CD4-positive, alpha-beta T cell treated with Interleukin-6 at 100 ng/mL for 8 hours (primary cell): ENCODE measurements around the gene NOTUM.
"Not testable (repeated sequence)": the region's sequence is repeated elsewhere in the genome, so short reads cannot be mapped to it uniquely, and the experiment has no call there.

Experiments used
- DNase-seq: peaks from one replicate; pipeline ENCODE4 v3.0.0-alpha.2; 2020; ENCODE audit warnings: mixed read lengths, low spot score

The NOTUM gene

DNA sequence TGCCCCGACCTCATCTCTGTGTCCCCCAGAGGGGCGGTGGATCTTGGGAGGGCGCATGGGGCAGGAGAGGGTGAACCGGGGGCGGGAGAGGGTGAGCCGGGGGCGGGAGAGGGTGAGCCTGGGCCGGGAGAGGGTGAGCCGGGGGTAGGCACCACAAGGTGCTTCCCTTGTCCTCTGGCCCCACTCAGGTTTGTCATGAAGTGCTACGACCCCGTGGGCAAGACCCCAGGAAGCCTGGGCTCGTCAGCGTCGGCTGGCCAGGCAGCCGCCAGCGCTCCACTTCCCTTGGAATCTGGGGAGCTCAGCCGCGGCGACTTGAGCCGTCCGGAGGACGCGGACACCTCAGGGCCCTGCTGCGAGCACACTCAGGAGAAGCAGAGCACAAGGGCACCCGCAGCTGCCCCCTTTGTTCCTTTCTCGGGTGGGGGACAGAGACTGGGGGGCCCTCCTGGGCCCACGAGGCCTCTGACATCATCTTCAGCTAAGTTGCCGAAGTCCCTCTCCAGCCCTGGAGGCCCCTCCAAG is 35.3 kb upstream of the NOTUM start:
- no peak for DNase-seq

- DNase-seq: no peak
These were observed 34.7 kb upstream of the NOTUM start for GRCh38 chr17:81995463-81996231.

DNA sequence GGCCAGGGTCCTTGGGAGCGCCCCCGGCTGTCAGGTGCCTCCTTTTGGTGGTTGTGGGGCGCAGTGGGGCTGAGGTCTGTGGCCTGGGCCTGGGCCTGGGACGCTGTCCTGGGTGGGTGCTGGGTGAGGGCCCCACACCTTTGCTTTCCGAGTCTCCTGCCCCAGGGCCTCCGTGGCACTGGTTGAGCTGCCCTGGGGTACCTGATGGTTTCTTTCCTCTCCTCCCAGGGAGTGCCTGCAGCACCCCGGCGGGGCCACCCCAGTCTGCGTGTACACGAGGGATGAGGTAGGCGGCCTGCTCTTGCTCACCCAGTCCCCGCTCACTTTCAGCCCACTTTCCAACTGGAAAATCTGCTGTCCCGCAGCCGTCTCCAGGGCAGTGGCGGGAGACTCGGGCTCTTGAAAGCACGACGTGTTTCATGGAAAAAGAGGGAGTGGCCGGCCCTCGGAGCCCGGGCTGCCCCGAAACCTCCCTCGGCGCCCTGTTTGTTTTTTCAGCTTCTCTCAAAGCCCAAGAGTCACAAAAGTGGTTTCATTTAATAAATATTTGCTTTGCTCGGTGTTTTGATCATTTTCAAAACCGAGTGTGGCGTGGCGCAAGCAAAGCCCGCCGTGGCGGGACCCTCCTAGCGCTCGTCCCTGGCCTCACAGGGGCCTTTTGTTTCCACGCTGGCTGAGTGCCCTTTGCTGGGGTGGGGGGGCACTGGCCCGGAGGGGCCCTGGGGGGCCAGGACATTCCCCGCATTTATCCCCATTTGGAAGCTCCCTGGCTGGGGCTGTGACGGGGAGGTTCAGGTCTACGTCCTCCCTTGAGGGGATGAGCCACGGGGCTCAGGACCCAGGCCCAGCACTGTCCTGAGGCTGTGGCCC is 33.8 kb upstream of the NOTUM start:
- DNase-seq: no peak

DNA sequence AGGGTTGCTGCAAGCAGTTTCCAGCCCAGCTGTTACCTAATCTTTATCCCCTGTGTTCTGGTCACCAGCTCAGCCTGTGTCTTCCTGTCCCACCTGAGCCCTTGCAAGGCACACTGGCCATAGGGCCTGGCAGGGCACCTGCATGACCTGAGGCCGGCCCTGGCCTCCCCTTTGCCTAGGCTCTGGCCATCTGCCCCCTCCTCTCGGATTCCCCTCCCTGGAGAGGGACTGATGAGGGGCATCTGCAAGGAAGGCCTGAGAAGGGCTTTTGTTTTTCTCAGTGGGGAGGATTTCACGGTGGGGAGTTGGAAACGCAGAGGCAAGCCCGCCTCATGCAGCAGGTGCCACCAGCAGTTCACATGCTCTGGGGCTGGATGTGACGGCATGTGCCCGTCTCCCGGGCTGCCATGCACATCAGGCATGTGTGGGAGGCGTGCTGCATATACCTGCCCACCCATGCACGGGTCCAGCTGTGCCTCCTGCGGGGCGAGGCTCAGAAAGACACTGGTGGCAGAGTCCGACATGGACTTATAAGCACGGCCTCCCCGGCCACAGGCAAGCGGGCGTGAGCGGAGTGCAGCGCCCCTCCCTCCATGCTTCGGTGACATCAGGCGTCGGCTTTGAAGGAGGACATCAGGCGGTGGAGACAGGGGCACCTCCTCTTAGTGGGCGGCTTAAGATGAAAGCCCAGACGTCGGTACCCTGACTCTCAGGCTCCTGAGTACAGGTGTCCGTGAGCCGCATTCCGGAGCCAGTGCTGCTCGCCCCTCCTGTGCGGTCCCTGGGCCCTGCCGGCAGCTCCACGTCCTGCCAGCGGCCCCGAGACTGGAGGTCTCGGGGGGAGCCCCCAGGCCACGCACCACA is 33.0 kb upstream of the NOTUM start:
- no peak for DNase-seq

DNA sequence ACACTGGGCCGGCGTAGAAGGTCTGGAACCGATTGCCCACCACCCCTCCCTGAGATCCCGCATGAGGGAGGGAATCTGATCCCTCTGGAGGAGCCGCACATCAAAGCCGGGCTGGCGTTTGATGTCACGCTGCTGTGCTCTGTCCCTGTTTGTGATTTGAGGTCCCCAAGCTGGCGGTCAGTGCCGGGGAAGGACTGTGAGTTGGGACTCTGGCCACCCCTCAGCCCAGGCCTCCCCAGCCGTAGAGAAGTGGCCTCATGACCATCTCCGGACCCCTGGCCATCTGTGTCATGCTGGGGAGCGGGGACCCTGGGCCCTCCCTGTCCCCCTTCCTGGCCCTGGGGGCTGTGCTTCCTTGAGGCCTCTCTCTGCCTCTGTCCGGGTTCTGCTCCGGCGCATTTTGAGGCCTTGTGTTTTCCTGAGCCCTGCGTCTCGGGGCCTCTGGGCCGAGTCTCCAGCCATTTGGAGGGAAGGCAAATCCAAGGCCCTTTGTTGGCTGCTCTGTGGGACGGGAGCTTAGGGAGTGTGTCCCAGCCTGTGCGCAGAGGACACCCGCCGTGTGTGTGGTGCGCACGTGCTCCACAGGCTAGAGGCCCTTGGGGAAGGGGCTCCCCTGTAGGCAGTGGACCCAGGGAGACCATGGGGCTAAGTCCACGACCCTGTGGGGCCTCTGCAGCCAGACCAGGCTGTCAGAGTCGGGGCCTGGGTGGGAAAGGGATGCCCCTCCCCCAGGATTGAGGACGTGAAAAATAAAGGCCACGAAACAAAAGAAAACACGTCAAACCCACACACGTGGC is 31.5 kb upstream of the NOTUM start:
- DNase-seq: no peak

DNA sequence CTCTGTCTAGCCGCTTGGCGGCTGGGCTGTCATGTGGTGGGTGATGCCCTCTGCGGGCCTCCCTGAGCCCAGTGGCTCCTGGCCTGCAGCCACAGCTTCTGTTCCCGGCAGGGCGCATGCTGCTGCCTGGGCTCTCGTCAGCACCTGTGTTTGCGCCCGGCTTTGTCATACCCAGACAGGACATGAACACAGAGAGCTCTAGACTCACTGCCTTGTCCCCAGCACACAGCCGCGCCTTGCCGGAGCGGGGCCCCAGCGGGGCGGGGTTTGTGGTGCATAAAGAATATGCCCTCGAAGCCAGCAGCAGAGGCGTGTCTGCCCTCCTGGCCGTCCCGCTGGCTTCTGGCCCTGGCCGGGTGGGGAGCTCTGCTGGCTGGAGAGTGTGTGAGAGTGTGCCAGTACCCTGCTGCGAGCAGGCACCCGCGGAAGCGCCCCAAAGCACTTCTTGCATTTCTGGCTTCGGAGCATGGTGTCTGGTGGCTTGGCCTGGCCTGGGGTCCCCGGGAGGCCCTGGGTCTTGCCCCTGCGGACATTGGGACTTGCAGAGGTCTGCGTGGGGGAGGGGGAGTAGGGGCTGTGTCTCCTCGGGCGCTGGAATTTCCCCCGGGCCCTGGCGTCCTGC is 30.8 kb upstream of the NOTUM start:
- no peak for DNase-seq

GRCh38 chr17:81990836-81991683 is 30.1 kb upstream of the NOTUM start:
- DNase-seq: no peak

- DNase-seq: no peak
These were observed 26.3 kb upstream of the NOTUM start for GRCh38 chr17:81987161-81987770.

- DNase-seq: no peak
These were observed 25.6 kb upstream of the NOTUM start for GRCh38 chr17:81986606-81987005.

GRCh38 chr17:81984773-81985410 is 23.9 kb upstream of the NOTUM start:
- DNase-seq: no peak

DNA sequence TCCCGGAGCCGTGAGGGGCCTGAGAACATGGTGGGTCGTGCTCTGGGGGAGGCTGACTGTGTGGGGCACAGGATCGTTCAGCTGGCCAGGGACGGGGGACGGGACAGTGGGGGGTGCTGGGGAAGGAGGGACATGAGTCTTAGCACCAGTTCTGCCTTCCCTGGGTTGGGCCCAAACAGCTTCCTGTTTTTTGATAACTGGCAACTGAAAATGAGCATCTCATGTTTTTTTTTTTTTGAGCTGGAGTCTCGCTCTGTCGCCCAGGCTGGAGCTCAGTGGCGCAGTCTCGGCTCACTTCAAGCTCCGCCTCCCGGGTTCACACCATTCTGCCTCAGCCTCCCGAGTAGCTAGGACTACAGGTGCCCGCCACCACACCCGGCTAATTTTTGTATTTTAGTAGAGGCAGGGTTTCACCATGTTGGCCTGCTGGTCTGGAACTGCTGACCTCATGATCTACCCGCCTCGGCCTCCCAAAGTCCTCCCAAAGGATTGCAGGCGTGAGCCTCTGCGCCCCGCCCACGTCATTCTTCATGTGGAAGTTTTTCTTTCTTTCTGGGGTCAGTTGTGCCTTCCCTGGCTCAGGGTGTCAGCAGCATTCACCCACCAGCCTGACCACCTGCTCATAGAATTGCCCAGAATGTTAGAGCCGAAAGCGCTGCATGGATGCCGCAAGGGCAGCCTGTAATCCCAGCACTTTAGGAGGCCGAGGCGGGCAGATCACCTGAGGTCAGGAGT is 22.8 kb upstream of the NOTUM start:
- no peak for DNase-seq

DNA sequence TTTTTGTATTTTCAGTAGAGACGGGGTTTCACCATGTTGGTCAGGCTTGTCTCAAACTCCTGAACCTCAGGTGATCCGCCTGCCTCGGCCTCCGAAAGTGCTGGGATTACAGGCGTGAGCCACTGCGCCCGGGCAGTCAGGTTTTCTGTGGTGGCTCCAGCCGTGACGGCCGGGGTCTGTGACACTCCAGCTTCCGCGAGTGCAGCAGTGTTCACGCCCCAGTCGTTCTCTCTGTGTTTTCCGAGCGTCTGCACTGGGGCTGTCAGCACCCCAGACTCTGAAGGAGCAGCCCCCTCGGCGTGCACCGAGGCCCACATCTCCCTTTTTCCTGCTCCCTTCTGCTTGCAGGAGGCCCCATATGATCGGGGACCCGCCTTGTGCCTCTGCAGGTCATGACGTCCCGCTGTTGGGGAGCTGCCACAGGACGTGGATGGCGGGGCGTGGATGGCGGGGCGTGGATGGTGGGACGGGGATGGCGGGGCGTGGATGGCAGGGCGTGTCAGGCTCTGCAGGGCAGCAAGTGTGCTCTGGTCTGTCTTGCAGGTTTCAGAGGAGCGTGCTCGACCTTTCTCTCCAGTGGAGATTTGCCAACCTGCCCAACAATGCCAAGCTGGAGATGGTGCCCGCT is 22.1 kb upstream of the NOTUM start:
- DNase-seq: no peak

DNA sequence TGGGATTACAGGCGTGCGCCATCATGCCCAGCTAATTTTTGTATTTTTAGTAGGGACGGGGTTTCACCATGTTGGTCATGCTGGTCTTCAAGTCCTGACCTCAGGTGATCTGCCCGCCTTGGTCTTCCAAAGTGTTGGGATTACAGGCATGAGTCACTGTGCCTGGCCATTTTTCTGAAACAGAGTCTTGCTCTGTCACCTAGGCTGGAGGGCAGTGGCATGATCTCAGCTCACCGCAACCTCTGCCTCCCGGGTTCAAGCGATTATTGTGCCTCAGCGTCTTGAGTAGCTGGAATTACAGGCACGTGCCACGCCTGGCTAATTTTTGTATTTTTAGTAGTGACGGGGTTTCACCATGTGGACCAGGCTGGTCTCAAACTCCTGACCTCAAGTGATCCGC is 20.5 kb upstream of the NOTUM start:
- DNase-seq: not testable (repeated sequence)

DNA sequence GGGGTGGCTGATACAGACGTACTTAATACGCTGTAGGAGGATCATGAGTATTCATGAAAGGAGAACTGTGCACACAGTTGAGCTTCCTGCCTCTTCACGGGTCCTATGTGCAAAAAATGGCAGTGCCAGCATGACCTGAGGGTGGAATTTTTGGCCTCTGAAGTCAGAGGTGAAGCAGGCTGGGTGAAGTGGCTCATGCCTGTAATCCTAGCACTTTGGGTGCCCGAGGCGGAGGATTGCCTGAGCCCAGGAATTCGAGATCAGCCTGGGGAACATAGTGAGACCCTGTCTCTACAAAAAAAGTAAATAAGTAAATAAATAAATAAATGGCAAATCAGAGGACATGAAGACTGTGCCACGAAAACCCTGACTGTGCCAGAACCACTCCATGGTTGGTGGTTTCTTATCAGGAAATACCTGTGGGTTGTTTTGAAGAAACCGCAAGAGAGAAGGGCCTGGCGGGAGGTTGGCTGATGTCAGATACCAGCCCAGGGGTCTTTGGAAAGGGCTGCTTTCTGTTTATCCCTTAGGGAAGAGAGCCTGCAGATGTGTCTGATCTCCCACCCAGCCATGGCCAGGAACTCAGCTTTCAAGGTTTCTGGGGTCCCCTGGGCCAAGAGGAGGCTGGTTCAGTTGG is 19.8 kb upstream of the NOTUM start:
- DNase-seq: no peak

- DNase-seq: no peak
These were observed 19.1 kb upstream of the NOTUM start for GRCh38 chr17:81980122-81980521.

GRCh38 chr17:81978524-81979298 is 17.7 kb upstream of the NOTUM start:
- DNase-seq: no peak
